ENCODE measurements around the gene SLC44A4.
"Not testable (repeated sequence)": the region's sequence is repeated elsewhere in the genome, so short reads cannot be mapped to it uniquely, and the experiment has no call there.

SLC44A4 gene

GRCh38 chr6:31878222-31878621, 575 bp downstream of the SLC44A4 start:
- DNase-seq: no peak

- no peak for DNase-seq
Measured at GRCh38 chr6:31877651-31878161, 1.1 kb downstream of the SLC44A4 start.

GRCh38 chr6:31877125-31877650, 1.6 kb downstream of the SLC44A4 start:
- DNase-seq: no peak

- no peak for DNase-seq
Measured at GRCh38 chr6:31876357-31876756, 2.4 kb downstream of the SLC44A4 start.

- no peak for DNase-seq
Measured at GRCh38 chr6:31875877-31876276, 2.9 kb downstream of the SLC44A4 start.

GRCh38 chr6:31874836-31875572, 3.8 kb downstream of the SLC44A4 start:
- DNase-seq: no peak

GRCh38 chr6:31874084-31874670, 4.6 kb downstream of the SLC44A4 start:
- no peak for DNase-seq

- no peak for DNase-seq
Measured at GRCh38 chr6:31871046-31871659, 7.6 kb downstream of the SLC44A4 start.

- no peak for DNase-seq
Measured at GRCh38 chr6:31870385-31870921, 8.3 kb downstream of the SLC44A4 start.

GRCh38 chr6:31869343-31869742, 9.5 kb downstream of the SLC44A4 start:
- DNase-seq: no peak

GRCh38 chr6:31868658-31868971, 10.2 kb downstream of the SLC44A4 start:
- DNase-seq: not testable (repeated sequence)

- DNase-seq: no peak
Measured at GRCh38 chr6:31865205-31866118, 13.3 kb downstream of the SLC44A4 start.

GRCh38 chr6:31864818-31865204, 14.0 kb downstream of the SLC44A4 start:
- no peak for DNase-seq

GRCh38 chr6:31864123-31864562, 14.7 kb downstream of the SLC44A4 start:
- not testable (repeated sequence) for DNase-seq

GRCh38 chr6:31862344-31863235, 16.2 kb downstream of the SLC44A4 start, which contains the start of gene NEU1:
NEU1 (minus strand) TSS chr6:31862821; CDS start chr6:31862776, 45 bp downstream.
- DNase-seq: peak; percentile 100

GRCh38 chr6:31861919-31862343, 16.9 kb downstream of the SLC44A4 start:
- no peak for DNase-seq

GRCh38 chr6:31861150-31861549, 17.6 kb downstream of the SLC44A4 start:
- DNase-seq: no peak

- no peak for DNase-seq
Measured at GRCh38 chr6:31860349-31860748, 18.4 kb downstream of the SLC44A4 start.

- no peak for DNase-seq
Measured at GRCh38 chr6:31859923-31860322, 18.9 kb downstream of the SLC44A4 start.

- no peak for DNase-seq
Measured at GRCh38 chr6:31858707-31859106, 20.1 kb downstream of the SLC44A4 start.

GRCh38 chr6:31857774-31858173, 21.0 kb downstream of the SLC44A4 start:
- DNase-seq: not testable (repeated sequence)
